Measurements from ENCODE around the gene NCOA7.
"Not testable (repeated sequence)": the region's sequence is repeated elsewhere in the genome, so short reads cannot be mapped to it uniquely, and the experiment has no call there.

The NCOA7 gene

DNA sequence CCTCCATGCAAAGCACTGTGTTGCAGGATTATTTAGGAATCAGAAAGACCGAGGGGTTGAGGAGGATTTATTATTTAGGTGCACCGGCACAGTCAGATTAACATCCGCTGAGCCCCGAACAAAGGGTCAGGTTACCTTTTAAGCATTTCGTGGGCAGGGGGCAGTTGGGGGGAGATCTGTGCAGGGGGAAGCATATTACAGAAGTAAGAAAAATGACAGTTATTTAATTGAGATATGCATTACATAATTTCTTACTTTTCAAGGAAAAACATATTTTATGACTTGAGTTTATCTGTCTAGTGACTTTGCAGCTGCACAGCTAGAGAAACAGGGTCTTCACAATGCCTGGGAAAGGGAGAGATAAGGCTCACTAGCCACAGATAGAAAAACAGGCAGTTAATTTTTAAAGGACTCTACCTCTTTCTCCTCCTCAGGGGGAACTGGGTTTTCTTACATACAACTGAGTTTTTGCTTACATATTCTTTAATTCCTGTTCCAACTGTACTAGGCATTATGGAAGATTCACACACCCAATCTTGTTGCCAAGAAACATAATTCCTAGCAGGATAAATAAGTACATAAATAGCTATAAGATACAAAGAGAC is 164.1 kb downstream of the NCOA7 start:
- no peak for DNase-seq

DNA sequence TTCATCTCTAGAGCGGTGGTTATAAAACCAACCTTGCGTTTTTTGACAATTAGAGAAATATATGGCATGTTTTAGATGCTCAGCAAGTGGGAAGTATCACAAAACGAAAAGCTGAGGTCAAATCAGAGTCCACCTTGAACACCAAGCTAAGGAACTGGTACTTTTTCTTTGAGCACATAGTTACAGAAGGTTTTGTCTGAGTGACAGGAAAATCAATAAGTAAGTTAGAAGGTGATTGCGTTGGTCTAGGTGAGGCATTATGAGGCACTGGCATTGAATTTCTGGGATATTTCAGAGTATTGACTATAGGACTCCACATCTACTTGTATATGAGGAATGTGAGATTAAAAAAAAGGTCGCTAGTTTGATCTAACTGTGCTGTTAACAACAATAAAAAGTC is 165.2 kb downstream of the NCOA7 start:
- no peak for DNase-seq

DNA sequence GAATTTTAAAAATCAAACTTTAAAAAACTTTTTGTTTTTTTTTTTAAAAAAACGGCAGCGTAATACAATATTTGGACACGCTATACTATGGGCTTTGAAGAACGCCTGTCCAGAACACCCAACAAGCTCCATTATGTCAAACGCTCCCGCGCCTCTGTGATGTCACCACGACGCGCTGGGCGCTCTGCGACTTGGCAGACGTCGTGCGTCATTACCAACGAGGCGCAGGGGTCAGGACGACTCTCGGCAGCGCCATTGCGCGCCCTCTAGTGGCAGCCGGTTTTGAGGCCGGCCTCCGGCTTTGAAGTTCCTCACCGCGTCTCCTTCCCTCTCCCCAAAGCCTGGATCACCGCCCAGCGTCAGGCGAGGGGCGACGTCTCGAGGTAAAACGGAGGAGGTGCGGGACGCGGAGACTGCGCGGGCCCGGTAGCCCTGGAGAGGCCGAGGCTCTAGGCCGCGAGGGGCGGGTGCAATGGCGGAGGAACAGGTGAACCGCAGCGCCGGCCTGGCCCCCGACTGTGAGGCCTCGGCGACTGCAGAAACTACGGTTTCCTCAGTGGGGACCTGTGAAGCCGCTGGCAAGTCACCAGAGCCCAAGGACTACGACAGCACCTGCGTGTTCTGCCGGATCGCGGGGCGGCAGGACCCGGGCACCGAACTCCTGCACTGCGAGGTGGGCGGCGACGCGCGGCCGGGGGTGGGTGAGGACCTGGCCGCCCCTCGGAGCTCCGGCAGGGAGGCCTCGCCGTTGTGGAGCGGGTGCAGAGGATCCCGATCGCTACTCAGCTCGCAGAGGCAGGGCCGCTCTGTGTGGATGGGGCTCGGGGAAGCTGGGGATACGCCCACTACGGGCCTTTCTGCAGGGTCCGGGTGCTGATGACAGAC is 166.0 kb downstream of the NCOA7 start, which contains the start of gene HINT3:
TSS of gene HINT3 (plus strand) at position 265 of the 885 bp plus-strand sequence. CDS start at position 473, 208 bp downstream.
- DNase-seq, result peak; percentile 94

DNA sequence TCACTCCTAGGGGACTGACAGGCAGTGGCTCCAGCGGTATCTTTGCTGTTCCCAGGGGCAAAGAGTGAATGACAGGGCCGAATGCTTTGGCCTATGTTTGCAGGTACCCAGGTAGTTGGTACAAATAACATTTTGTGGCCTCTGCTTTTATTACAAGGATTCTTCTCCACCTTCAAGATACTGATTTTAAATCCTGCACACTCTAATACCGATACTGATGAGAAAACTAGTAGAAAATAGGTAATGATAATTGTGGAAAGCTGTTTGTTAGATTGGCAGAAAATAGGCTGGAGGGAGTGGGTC is 166.6 kb downstream of the NCOA7 start:
- no peak for DNase-seq

DNA sequence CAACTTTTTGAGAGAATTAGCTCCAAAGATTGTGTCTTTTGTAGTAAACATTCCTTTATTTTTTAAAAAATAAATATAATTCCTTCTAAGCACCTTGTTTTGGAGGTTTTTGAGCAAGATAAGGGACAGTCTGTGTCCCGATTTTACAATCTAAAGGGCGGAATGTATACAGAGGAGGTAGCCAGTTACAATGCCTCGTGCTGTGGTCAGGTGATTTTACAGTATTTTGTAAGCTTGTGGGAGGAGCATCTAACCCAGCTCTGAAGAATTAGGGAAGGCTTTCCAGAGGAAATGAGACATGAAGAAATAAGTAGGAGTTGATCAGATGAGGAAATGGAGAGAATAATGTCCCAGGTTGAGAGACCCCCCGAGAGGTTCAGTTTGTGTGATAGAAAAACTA is 167.1 kb downstream of the NCOA7 start:
- DNase-seq, result no peak

DNA sequence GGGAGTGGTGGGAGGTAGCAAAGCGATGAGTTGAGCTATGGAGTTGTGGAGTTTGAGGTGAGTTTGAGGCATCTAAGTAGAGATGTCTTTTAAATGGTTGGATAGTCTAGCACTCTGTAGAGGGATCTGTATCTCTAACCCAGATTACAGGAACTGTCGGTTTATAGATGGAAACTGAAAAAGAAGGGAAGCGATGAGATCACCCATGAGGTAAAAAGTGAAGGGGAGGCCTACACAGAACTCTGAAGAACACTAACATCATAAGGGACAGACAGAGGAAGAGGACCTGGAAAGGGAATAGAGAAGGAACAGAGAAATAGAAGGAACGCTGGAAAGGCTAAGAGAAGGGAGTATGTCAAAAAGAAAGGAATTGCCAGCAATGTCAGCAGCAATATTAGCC is 168.3 kb downstream of the NCOA7 start:
- DNase-seq, result no peak

DNA sequence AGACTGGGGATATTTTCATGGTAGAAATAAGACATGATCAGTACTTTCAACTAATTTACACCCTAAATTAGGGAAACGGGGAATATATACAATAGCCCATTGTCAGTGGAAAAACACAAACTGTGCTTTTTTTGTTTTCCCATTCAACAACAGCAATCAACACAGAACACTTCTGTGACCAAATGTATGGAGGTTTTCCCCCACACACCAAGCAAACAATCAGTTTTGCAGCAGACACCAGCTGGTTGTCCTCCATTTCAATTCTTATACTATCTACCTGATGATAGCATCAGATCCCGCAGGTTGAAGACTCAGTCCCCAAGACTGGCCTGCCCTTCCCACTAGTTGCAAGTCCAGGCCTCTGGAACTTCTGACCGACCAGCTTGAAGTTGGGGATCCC is 170.4 kb downstream of the NCOA7 start:
- DNase-seq, result no peak

DNA sequence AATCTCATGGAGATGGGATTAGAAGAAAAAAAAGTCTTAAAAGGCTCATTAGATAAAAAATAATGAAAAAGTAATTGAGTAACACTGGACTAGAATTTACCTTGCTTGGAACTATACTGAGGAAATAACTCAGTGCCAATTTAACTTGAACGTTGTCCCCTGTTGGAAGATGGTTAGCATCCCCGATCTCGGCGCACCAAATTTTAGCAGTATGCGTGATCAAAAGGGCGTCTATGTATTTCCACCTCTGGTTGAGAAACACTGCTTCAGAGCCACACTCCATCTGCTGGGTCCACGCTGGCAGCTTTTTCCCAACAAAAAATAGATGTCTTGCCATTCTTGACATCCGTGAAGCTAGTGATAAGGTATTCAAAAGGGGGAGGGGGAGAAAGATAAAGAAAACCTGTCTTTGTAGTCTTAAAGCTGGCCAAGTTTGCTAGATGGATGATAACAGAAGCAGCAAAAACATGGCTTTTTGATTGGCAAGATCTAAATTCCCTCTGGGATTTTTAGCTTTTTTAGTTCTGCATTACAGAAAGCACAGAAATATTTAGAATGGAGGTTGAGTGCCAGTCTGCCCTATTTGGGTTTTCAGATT is 172.2 kb downstream of the NCOA7 start:
- DNase-seq, result no peak

DNA sequence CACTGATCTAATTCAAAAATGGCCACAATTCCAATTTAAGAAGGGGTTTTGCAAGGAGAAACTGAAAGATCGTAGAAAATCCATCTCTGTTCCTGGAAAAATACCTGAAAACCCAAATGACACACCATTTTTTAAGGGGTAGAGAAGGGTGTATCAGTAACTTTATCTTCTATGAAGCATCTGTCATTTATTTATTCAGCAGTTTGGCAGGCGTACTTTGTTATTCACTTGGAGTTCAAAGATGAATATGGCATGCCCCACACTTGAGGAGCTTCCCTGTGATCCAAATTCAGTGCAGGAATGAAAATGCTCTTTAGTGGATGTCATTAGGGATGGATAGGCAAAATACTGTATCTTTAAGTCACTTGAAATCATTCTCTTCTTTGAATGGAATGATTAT is 173.1 kb downstream of the NCOA7 start:
- no peak for DNase-seq

DNA sequence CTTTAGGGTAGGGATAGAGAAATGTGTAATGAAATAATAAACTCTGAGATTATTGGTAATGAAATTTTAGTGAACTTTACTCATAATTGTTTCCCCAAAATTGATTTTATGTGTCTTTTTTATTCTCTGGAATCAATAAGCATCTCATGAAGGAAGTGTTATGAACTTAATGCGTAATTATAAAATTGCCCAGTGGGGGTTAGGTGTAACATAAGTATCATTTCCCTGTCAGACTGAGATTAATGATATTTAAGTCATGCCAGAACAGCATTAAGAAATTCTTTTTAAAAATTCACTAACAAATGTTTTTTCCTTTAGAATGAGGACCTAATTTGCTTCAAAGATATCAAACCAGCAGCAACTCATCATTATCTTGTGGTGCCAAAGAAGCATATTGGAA is 175.8 kb downstream of the NCOA7 start:
- no peak for DNase-seq

DNA sequence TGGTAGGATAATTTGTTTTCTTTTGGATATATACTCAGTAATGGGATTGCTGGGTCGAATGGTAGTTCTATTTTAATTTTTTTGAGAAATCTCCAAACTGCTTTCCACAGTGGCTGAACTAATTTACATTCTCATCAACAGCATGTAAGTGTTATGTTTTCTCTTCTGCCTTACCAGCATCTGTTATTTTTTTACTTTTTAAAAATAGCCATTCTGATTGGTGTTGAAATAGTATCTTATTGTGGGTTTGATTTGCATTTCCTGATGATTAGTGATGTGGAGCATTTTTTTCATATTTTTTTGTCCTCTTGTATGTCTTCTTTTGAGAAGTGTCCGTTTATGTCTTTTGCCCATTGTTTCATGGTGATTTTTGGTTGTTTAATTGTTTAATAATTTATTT is 177.7 kb downstream of the NCOA7 start:
- DNase-seq, result no peak

DNA sequence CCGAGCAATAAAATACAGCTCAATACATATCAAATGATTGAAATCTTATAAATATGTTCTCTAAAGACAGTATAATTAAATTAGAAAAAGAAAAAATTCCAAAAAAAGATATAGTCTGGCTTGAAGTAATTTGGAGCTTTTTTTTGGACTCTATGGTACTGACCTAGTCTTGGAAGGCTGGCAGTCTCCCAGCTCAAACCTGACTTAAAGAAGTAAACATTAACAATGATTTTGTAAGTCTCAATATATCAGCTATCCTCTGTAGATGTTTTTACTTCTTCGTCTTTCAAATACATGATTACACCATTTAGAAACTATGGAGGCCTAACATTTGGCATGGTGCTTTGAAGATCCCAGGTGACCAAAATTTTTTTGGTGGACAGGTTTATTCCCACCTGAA is 180.0 kb downstream of the NCOA7 start:
- DNase-seq, result no peak

DNA sequence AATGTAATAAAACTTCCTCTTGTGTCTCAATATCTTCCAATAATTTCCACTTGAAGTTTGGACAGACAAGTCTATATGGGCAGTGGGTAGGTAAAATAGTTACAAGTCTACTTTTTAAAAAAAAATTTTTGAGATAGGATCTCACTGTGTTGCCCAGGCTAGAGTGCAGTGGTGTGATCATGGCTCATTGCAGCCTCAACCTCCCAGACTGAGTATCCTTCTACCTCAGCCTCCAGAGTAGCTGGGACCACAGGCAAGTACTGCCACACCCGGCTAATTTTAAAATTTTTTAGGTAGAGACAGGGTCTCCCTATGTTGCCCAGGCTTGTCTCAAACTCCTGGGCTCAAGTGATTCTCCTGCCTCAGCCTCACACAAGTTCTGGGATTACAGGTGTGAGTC is 181.7 kb downstream of the NCOA7 start:
- not testable (repeated sequence) for DNase-seq

DNA sequence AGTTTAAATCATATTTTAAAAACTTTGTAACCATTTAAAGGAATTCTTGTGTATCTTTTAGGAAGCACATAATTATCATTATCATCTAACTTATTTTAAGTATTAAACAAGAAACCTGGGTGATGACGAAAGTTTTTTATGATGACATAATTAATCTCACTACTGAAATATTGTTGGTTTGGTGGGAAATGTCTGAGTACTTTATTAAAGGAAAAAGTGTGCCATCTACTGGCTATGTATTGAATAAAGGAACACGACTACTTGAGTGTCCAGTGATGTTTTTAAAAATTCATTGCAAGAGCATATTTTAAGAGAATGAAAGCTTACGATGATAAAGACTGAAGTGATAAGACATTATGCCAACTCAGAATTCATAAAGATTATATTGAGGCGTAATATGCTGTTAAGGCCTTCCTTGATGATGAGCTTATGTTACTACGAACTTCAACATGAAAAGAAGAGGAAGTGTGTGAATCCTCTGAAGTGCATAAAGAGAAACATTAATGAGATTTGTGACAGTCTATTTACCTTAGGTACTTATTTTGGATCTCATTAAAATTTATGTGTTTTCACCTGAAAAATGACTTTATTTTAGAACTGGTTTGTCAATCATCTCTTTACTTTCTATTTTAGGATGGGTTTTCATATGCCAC is 183.6 kb downstream of the NCOA7 start:
- DNase-seq, result peak; percentile 19

DNA sequence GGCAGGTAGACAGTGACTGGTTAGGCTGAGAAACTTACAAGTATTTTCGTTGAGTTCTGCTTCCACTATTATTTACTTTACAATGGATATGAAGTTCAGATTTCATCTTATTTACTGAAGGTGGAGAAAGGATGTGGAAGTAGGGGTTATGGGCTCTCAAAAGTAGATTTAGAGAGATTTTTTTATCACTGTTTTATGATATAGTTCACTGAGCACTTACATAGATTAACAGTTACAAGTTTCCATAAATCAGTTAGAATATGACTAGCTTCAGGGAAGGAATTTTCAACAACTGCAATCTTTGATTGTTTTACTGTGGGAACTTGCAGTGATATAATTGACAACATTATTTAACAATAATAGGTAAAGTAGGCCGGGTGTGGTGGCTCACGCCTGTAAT is 188.3 kb downstream of the NCOA7 start:
- no peak for DNase-seq
